OCI-LY3 (cell line): ENCODE data around the gene SPSB3.

Experiments
- H2AFZ ChIP-seq: fragments of 200-600, 300-600 bp; shearing (Covaris generic); 2 replicates; pipeline ENCODE4 v1.6.0; 2014; ENCODE audit warnings: antibody characterized with exemption, low read depth, low read length
- H3K27ac ChIP-seq: fragments of 200-600, 300-600 bp; sonication (generic); 2 replicates; pipeline ENCODE4 v1.5.1; 2014; ENCODE audit warnings: mild to moderate bottlenecking, low read length, moderate library complexity, mixed read lengths
- H3K27me3 ChIP-seq: fragments of 200-600, 300-600 bp; sonication (generic); 2 replicates; pipeline ENCODE4 v1.6.1; 2014; ENCODE audit warnings: low read depth, low read length, mixed read lengths
- H3K36me3 ChIP-seq: fragments of 200-600, 300-600 bp; sonication (generic); replicated peaks from 2 replicates; pipeline ENCODE3; 2014; ENCODE audit warnings: low read depth, low read length, mixed read lengths
- H3K4me1 ChIP-seq: fragments of 300-600, 200-600 bp; sonication (generic); 2 replicates; pipeline ENCODE4 v1.6.1; 2014; ENCODE audit warnings: low read length, mixed read lengths
- H3K4me2 ChIP-seq: fragments of 200-600, 300-600 bp; sonication (generic); 2 replicates; pipeline ENCODE4 v1.6.1; 2014; ENCODE audit warnings: low read length, mixed read lengths
- H3K4me3 ChIP-seq: fragments of 300-600, 200-600 bp; sonication (generic); 2 replicates; pipeline ENCODE4 v1.5.1; 2014; ENCODE audit warnings: antibody characterized with exemption, mild to moderate bottlenecking, low read length, moderate library complexity
- H3K79me2 ChIP-seq: fragments of 300-600, 200-600 bp; shearing (Covaris generic); 2 replicates; pipeline ENCODE4 v1.6.1; 2014; ENCODE audit warnings: mild to moderate bottlenecking, low read length, mixed read lengths
- H3K9ac ChIP-seq: fragments of 300-600, 200-600 bp; shearing (Covaris generic); 2 replicates; pipeline ENCODE4 v1.6.0; 2014; ENCODE audit warnings: mild to moderate bottlenecking, low read length, moderate library complexity
- H3K9me3 ChIP-seq: fragments of 200-600, 300-600 bp; shearing (Covaris generic); 2 replicates; pipeline ENCODE4 v1.6.1; 2014; ENCODE audit warnings: low read length, mixed read lengths; ENCODE audit not compliant: insufficient read depth
- H4K20me1 ChIP-seq: fragments of 200-600, 300-600 bp; sonication (generic); 2 replicates; pipeline ENCODE4 v1.6.1; 2016; ENCODE audit warnings: low read length, mixed read lengths; ENCODE audit not compliant: insufficient read depth
- EZH2phosphoT487 ChIP-seq: fragments of 200-600 bp; shearing (Covaris generic); IDR thresholded peaks from 2 replicates; pipeline ENCODE4 v1.6.1; 2018; ENCODE audit warnings: antibody characterized with exemption, mixed run types, low read depth
- TF ChIP-seq, protein P1 (sequence below): fragments of 200-600, 300-600 bp; sonication (generic); IDR thresholded peaks from 2 replicates; pipeline ENCODE4 v1.5.1; 2014; ENCODE audit warnings: antibody characterized with exemption, low read length, low read depth

SPSB3 gene

DNA sequence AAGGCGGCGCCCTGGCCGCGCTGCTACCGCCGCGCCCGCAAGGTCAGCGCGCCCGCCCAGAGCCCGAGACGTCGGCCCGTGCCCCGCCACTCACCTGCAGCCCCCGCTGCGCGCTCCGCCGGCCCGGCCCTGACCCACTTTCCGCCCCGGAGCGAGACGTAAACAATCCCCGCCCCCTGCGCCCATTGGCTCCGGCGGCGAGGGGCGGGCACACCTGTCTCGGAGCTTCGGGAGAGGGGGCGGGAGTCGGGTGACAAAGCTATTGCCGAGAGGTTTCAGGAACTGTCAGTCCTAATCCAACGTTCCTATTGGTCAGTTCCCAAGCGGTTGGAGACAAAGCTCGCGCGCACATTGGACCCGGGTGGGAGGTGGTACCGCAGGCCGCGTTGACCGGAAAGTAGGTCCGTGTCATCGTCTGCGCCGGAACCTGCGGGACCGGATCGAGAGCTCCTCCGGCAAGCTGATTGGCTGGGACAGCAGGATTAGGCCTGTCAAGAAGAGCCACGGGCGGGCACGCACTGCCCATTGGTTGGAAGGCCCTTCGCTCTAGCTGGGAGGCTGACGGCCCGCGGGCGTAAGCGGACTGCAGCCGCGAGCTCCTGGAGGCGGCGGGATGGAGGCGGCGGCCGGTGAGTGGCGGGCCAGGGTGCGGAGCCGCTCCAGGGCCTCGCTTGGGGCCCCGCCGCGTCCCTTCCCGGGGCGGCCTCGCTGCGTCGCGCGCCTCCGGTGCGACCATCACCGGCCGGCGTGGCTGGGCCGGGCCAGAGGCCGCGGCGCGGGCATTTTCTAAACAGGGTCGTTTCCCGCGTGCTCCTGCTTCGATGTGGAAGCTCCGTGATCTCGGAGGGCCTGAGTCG, at the start of gene SPSB3, which contains the start of gene NUBP2:
SPSB3 (minus strand) TSS at position 164 of the 857 bp plus-strand sequence. CDS start 1,088 bp downstream, outside the sequence.
NUBP2 (plus strand) TSS at position 553 of the 857 bp plus-strand sequence; CDS start at position 614, 61 bp downstream.
- Histone ChIP-seq H4K20me1 (no peaks in the 10 kb centered on the region), H3K4me1 (peaks cover 11% of the 10 kb centered on the region), H3K79me2 (peaks cover 52% of the 10 kb centered on the region), H3K9ac (peak within 1 kb of the TSS; percentile 88), H3K36me3 (no peaks in the 10 kb centered on the region), H3K27ac (no peak within 1 kb of the TSS; the same call in 1 of the 2 replicates), H2AFZ (no peak within 1 kb of the TSS), H3K9me3 (no peaks in the 10 kb centered on the region), H3K4me3 (peak within 1 kb of the TSS; percentile 93), H3K27me3 (no peaks in the 10 kb centered on the region), H3K4me2 (peak within 1 kb of the TSS; percentile 97)
- TF ChIP-seq, protein P1, sequence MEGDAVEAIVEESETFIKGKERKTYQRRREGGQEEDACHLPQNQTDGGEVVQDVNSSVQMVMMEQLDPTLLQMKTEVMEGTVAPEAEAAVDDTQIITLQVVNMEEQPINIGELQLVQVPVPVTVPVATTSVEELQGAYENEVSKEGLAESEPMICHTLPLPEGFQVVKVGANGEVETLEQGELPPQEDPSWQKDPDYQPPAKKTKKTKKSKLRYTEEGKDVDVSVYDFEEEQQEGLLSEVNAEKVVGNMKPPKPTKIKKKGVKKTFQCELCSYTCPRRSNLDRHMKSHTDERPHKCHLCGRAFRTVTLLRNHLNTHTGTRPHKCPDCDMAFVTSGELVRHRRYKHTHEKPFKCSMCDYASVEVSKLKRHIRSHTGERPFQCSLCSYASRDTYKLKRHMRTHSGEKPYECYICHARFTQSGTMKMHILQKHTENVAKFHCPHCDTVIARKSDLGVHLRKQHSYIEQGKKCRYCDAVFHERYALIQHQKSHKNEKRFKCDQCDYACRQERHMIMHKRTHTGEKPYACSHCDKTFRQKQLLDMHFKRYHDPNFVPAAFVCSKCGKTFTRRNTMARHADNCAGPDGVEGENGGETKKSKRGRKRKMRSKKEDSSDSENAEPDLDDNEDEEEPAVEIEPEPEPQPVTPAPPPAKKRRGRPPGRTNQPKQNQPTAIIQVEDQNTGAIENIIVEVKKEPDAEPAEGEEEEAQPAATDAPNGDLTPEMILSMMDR = no peak
- no peak for TF ChIP-seq EZH2phosphoT487

DNA sequence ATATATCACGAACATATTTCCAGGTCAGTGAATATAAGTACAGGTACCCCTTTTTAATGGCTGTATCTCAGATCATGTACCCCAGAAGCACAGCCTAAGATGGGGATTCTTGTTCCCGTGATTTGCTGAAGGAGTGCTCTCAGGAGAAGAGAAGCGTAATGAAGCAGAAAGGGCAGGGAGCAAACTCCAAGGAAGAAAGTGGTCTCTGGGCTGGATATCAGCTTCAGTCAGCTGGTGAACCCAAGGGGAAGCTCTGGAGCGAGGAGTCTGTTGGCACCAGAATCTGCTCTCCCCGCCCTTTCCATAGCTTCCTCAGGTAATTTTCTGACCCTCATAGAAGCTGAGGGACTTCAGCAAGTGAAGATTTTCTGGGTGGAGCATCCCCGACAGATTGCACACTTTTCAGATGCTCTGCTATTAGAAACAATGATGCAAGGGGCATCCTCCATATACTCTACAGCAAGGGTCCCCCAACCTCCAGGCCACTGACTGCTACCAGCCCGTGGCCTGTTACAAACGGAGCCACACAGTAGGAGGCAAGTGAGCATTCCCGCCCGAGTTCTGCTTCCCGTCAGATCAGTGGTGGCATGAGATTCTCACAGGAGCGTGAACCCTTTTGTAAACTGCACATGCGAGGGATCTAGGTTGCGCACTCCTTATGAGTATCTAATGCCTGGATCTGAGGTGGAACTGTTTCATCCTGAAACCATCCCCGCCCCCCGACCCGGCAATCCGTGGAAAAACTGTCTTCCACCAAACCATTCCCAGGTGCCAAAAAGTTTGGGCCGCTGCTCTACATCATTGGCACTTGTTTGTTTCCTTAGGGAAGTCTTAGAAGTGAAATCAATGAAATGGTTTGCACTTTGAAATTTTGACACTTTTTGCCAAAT, 49.1 kb upstream of the SPSB3 start:
- Histone ChIP-seq H3K27me3 (no peaks in the 10 kb centered on the region), H3K27ac (no peak overlapping the region), H3K9ac (no peak overlapping the region), H2AFZ (no peak overlapping the region), H3K36me3 (peaks cover 3% of the 10 kb centered on the region), H3K4me2 (no peak overlapping the region), H3K4me1 (peaks cover 8% of the 10 kb centered on the region), H3K9me3 (no peaks in the 10 kb centered on the region), H4K20me1 (no peaks in the 10 kb centered on the region), H3K79me2 (peaks cover 25% of the 10 kb centered on the region), H3K4me3 (no peak overlapping the region)
- TF ChIP-seq, protein P1 = no peak
- no peak for TF ChIP-seq EZH2phosphoT487

GRCh38 chr16:1830213-1830612, 47.8 kb upstream of the SPSB3 start:
- Histone ChIP-seq H3K79me2 (peaks cover 34% of the 10 kb centered on the region), H3K27me3 (no peaks in the 10 kb centered on the region), H3K9ac (no peak overlapping the region), H2AFZ (no peak overlapping the region), H3K4me2 (no peak overlapping the region), H3K27ac (no peak overlapping the region), H3K4me3 (no peak overlapping the region), H3K9me3 (no peaks in the 10 kb centered on the region), H3K36me3 (peaks cover 3% of the 10 kb centered on the region), H3K4me1 (peaks cover 15% of the 10 kb centered on the region), H4K20me1 (no peaks in the 10 kb centered on the region)
- no peak for TF ChIP-seq EZH2phosphoT487
- TF ChIP-seq, protein P1 = no peak
